ENCODE data around the gene ZPR1.
"Not testable (repeated sequence)": the region's sequence is repeated elsewhere in the genome, so short reads cannot be mapped to it uniquely, and the experiment has no call there.

The ZPR1 gene

GRCh38 chr11:116823031-116823843, 35.4 kb upstream of the ZPR1 start, which contains the start of gene APOA4:
APOA4 (minus strand) TSS chr11:116823304; CDS start chr11:116823191, 113 bp downstream.
- no peak for DNase-seq

- no peak for DNase-seq
Measured at GRCh38 chr11:116822575-116822974, 34.8 kb upstream of the ZPR1 start.

GRCh38 chr11:116821050-116821918, 33.5 kb upstream of the ZPR1 start:
- no peak for DNase-seq

GRCh38 chr11:116819049-116819448, 31.2 kb upstream of the ZPR1 start:
- DNase-seq, result no peak

- no peak for DNase-seq
Measured at GRCh38 chr11:116814502-116814901, 26.7 kb upstream of the ZPR1 start.

- no peak for DNase-seq
Measured at GRCh38 chr11:116813781-116814471, 26.1 kb upstream of the ZPR1 start.

- no peak for DNase-seq
Measured at GRCh38 chr11:116813170-116813569, 25.3 kb upstream of the ZPR1 start.

- DNase-seq, result no peak
Measured at GRCh38 chr11:116812109-116812508, 24.3 kb upstream of the ZPR1 start.

- no peak for DNase-seq
Measured at GRCh38 chr11:116811194-116811593, 23.4 kb upstream of the ZPR1 start.

- DNase-seq, result no peak
Measured at GRCh38 chr11:116808262-116809175, 20.7 kb upstream of the ZPR1 start.

GRCh38 chr11:116807601-116808261, 19.9 kb upstream of the ZPR1 start:
- no peak for DNase-seq

GRCh38 chr11:116804001-116804400, 16.2 kb upstream of the ZPR1 start:
- DNase-seq, result no peak

GRCh38 chr11:116801662-116802061, 13.8 kb upstream of the ZPR1 start:
- DNase-seq, result not testable (repeated sequence)

GRCh38 chr11:116800610-116801009, 12.8 kb upstream of the ZPR1 start:
- DNase-seq, result no peak

GRCh38 chr11:116798368-116798767, 10.5 kb upstream of the ZPR1 start:
- no peak for DNase-seq

GRCh38 chr11:116797816-116798215, 10.0 kb upstream of the ZPR1 start:
- no peak for DNase-seq

- DNase-seq, result no peak
Measured at GRCh38 chr11:116796548-116796947, 8.7 kb upstream of the ZPR1 start.

- no peak for DNase-seq
Measured at GRCh38 chr11:116794851-116795250, 7.0 kb upstream of the ZPR1 start.

GRCh38 chr11:116793772-116794097, 5.9 kb upstream of the ZPR1 start:
- DNase-seq, result peak; percentile 16

GRCh38 chr11:116792869-116793771, 5.3 kb upstream of the ZPR1 start:
- peak; percentile 83 for DNase-seq
